Endometrial microvascular endothelial cells (primary cell): ENCODE data around the gene CCNYL1. TPM values are rescaled to one million over a fixed set of nuclear protein-coding genes. Genes with fewer than 3 reads are reported as not detected.
"Not testable (repeated sequence)": the region's sequence is repeated elsewhere in the genome, so short reads cannot be mapped to it uniquely, and the experiment has no call there.

Experiments used
- in situ Hi-C: cut with HindIII; loops from 2 replicates; pipeline ENCODE4 v1.10.0; 2017; ENCODE audit warnings: low sequenced_read_pairs, low pct_unique_long_range_greater_than_20kb; ENCODE audit errors: inconsistent ontology term
- total RNA-seq: library from RNA; depleted of rRNA; stranded (reverse); fragments of >200 nt; gene quantifications from one replicate; pipeline ENCODE4 v1.2.3, GENCODE V29; 2015; ENCODE audit errors: inconsistent ontology term

Gene CCNYL1
- total RNA-seq, 1 donor from 2014 or later: 25.7 TPM

GRCh38 chr2:207758025-207758424 is 46.6 kb downstream of the CCNYL1 start:
- in situ Hi-C loops: no loop called here

GRCh38 chr2:207759890-207760289 is 48.5 kb downstream of the CCNYL1 start:
- in situ Hi-C loops: no loop called here

GRCh38 chr2:207760453-207760852 is 49.0 kb downstream of the CCNYL1 start:
- in situ Hi-C loops: no loop called here

GRCh38 chr2:207761426-207761825 is 50.0 kb downstream of the CCNYL1 start:
- in situ Hi-C loops: not testable (repeated sequence)

GRCh38 chr2:207762146-207762545 is 50.7 kb downstream of the CCNYL1 start:
- in situ Hi-C loops: no loop called here

GRCh38 chr2:207763303-207763917 is 52.0 kb downstream of the CCNYL1 start:
- in situ Hi-C loops: no loop called here

GRCh38 chr2:207764096-207764630 is 52.7 kb downstream of the CCNYL1 start:
- in situ Hi-C loops: no loop called here

GRCh38 chr2:207765547-207765946 is 54.1 kb downstream of the CCNYL1 start:
- in situ Hi-C loops: no loop called here

- in situ Hi-C loops: no loop called here
Observed at GRCh38 chr2:207766041-207766551, 54.7 kb downstream of the CCNYL1 start.

- in situ Hi-C loops: no loop called here
Observed at GRCh38 chr2:207766697-207767460, 55.4 kb downstream of the CCNYL1 start.

- in situ Hi-C loops: no loop called here
Observed at GRCh38 chr2:207767461-207768167, 56.2 kb downstream of the CCNYL1 start.

GRCh38 chr2:207768168-207768865 is 56.9 kb downstream of the CCNYL1 start:
- in situ Hi-C loops: no loop called here

- in situ Hi-C loops: no loop called here
Observed at GRCh38 chr2:207768866-207769596, 57.6 kb downstream of the CCNYL1 start.

GRCh38 chr2:207770602-207771404 is 59.4 kb downstream of the CCNYL1 start:
- in situ Hi-C loops: no loop called here

- in situ Hi-C loops: no loop called here
Observed at GRCh38 chr2:207771421-207771820, 60.0 kb downstream of the CCNYL1 start.

- in situ Hi-C loops: no loop called here
Observed at GRCh38 chr2:207772081-207772843, 60.8 kb downstream of the CCNYL1 start.

- in situ Hi-C loops: no loop called here
Observed at GRCh38 chr2:207772844-207773205, 61.4 kb downstream of the CCNYL1 start.
